Immature natural killer cell (primary cell): ENCODE data around the gene USP54. TPM values are rescaled to one million over a fixed set of nuclear protein-coding genes. Genes with fewer than 3 reads are reported as not detected.
A peak's percentile ranks its signal among the peaks of the same experiment; 100 is the strongest.

Source experiments
- DNase-seq, 3 donors: peaks; one replicate each; pipeline ENCODE4 v3.0.0; 2022; ENCODE audit warnings: mixed read lengths in 1 of 3
- H3K27ac Mint-ChIP-seq, 6 donors: one replicate each; pipeline ENCODE4 v1.8.0; 2020; ENCODE audit warnings: mixed read lengths in 6 of 6, mild to moderate bottlenecking in 5 of 6, inconsistent platforms in 4 of 6, moderate library complexity in 3 of 6
- H3K27me3 Mint-ChIP-seq, 3 donors: one replicate each; pipeline ENCODE4 v1.8.0; 2020 to 2021; ENCODE audit warnings: low read depth in 3 of 3, mild to moderate bottlenecking in 3 of 3, mixed read lengths in 3 of 3, moderate library complexity in 3 of 3, inconsistent platforms in 1 of 3
- H3K36me3 Mint-ChIP-seq, 3 donors: one replicate each; pipeline ENCODE4 v1.8.0; 2020; ENCODE audit warnings: mixed read lengths in 3 of 3, inconsistent platforms in 2 of 3, mild to moderate bottlenecking in 2 of 3
- H3K4me1 Mint-ChIP-seq, 2 donors: one replicate each; pipeline ENCODE4 v1.8.0; 2020; ENCODE audit warnings: inconsistent platforms in 2 of 2, mild to moderate bottlenecking in 2 of 2, mixed read lengths in 2 of 2, moderate library complexity in 1 of 2
- H3K4me3 Mint-ChIP-seq, 5 donors: one replicate each; pipeline ENCODE4 v1.8.0; 2020; ENCODE audit warnings: mild to moderate bottlenecking in 5 of 5, mixed read lengths in 5 of 5, inconsistent platforms in 3 of 5, moderate library complexity in 3 of 5
- H3K9me3 Mint-ChIP-seq, 6 donors: one replicate each; pipeline ENCODE4 v1.8.0; 2020; ENCODE audit warnings: mild to moderate bottlenecking in 6 of 6, mixed read lengths in 6 of 6, inconsistent platforms in 4 of 6, moderate library complexity in 3 of 6
- polyA plus RNA-seq, 3 donors: library from polyadenylated mRNA; unstranded; fragments of 300-500 nt; fragmentation: Illumina TruSeq; gene quantifications; one replicate each; pipeline ENCODE4 v1.2.3, GENCODE V29; 2021

The USP54 gene
- polyA plus RNA-seq, 3 donors from 2014 or later: 0.48 to 1.6 TPM; not detected in 1

DNA sequence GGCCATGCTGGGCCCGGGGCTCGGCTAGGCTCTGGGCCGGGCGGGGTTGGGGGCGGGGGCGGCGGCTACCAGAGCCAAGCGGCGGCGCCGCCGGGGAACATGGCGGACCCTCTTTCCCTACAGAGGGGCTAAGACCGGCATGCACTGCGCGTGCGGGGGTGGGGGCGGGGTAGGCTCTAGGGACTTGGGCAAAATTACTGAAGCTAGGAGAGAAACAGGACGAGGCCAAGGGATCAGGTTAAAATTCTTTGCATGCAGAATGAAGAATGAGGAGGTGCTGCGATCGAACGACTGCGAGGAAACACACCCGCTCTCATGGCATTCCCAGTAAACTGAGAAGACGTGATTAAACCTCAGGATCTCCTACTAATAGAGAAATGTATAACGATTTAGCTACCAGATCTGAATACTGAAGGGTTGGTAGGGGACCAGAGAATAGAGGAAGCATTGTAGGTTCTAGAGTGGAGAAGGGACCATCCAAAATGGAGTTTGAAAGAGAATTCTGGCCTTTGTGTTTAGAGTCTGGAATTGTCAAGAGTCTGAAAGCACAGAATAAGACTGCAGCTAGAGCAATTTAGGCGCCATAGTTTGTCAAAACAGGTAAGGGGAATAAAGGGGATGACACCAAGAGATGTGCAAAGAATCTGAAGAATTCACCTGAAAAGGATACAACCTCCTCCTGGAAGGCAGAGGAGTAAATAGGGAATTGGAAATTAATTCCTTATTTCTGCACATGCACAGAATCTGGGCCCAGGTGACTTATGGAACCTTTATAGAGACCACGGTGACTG, 95.1 kb downstream of the USP54 start, which contains the start of gene PPP3CB:
TSS of gene PPP3CB (minus strand) at position 141 of the 791 bp plus-strand sequence. CDS start at position 6, 135 bp downstream.
- H3K27ac Mint-ChIP-seq: peak within 1 kb of the TSS; percentile 82 to 98 (median 97)
- peaks cover 43 to 55% of the 10 kb centered on the region in 2 donors for H3K4me1 Mint-ChIP-seq
- peaks cover 2 to 11% (median 3%) of the 10 kb centered on the region in 3 donors for H3K27me3 Mint-ChIP-seq
- DNase-seq: peak; percentile 79 to 84 (median 83)
- H3K36me3 Mint-ChIP-seq: peaks cover 0 to 6% (median 0%) of the 10 kb centered on the region in 3 donors
- H3K9me3 Mint-ChIP-seq: no peaks in the 10 kb centered on the region
- H3K4me3 Mint-ChIP-seq: peak within 1 kb of the TSS; percentile 94 to 99 (median 97)

- peaks cover 2 to 11% (median 3%) of the 10 kb centered on the region in 3 donors for H3K27me3 Mint-ChIP-seq
- DNase-seq: peak; percentile 90 to 91 (median 91)
- peaks cover 0 to 3% (median 0%) of the 10 kb centered on the region in 3 donors for H3K36me3 Mint-ChIP-seq
- H3K4me1 Mint-ChIP-seq: peaks cover 45 to 56% of the 10 kb centered on the region in 2 donors
- H3K27ac Mint-ChIP-seq: peak overlapping the region; percentile 82 to 98 (median 97)
- peak overlapping the region; percentile 93 to 99 (median 95) for H3K4me3 Mint-ChIP-seq
- H3K9me3 Mint-ChIP-seq: no peaks in the 10 kb centered on the region
Measured at GRCh38 chr10:73495226-73495883, 95.8 kb downstream of the USP54 start.

DNA sequence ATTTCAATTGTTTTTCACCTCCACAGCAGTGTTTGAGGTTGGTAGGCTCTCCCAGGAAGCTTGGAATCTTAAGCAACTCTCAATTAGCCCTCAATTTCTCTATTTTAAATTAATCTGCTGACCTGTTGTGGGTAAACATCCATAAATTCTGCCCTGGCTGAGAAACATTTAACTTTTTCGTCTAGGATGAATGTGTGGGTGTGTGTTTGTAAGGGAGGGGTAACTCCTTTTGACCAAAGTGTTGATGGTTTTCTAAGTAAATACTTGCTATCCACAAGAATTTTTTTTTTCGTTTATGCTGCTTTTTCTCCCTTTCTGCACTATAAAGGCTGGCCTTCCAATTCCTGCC, 96.3 kb downstream of the USP54 start:
- no peak for DNase-seq
- no peaks in the 10 kb centered on the region for H3K9me3 Mint-ChIP-seq
- H3K4me1 Mint-ChIP-seq: peaks cover 48 to 61% of the 10 kb centered on the region in 2 donors
- H3K4me3 Mint-ChIP-seq: peak overlapping the region; percentile 93 to 99 (median 95)
- H3K27me3 Mint-ChIP-seq: peaks cover 2 to 11% (median 3%) of the 10 kb centered on the region in 3 donors
- H3K27ac Mint-ChIP-seq: peak overlapping the region; percentile 82 to 98 (median 97)
- peaks cover 0 to 3% (median 0%) of the 10 kb centered on the region in 3 donors for H3K36me3 Mint-ChIP-seq

GRCh38 chr10:73494213-73494612, 96.9 kb downstream of the USP54 start:
- Mint-ChIP-seq H3K9me3 (no peaks in the 10 kb centered on the region), H3K4me3 (peak overlapping the region; percentile 65 to 85 (median 72)), H3K27ac (peak overlapping the region; percentile 80 to 91 (median 86)), H3K4me1 (peaks cover 52 to 67% of the 10 kb centered on the region in 2 donors), H3K36me3 (peaks cover 0 to 3% (median 0%) of the 10 kb centered on the region in 3 donors), H3K27me3 (peaks cover 2 to 11% (median 3%) of the 10 kb centered on the region in 3 donors)
- DNase-seq: no peak

DNA sequence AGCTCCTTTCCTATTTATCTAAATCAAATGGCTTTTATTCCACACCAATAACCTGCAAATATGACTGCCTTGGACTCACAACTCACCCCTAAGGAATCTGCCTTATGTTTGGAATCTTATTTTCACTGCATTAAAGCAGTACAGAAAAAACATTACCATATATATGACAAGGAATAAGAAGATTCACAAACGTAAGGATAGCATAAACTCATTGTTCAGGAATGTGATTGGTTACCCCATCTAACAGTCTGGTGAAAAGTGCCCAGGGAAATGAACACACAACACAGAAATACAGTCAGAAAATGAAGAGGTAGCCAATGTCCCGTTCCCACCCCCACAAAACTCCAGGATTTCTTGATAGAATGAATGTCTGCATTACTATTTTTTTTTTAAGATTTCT, 97.4 kb downstream of the USP54 start:
- peak overlapping the region; percentile 80 to 91 (median 86) for H3K27ac Mint-ChIP-seq
- no peaks in the 10 kb centered on the region for H3K9me3 Mint-ChIP-seq
- H3K4me1 Mint-ChIP-seq: peaks cover 55 to 72% of the 10 kb centered on the region in 2 donors
- DNase-seq: no peak
- H3K27me3 Mint-ChIP-seq: peaks cover 2 to 11% (median 3%) of the 10 kb centered on the region in 3 donors
- peaks cover 0 to 4% (median 3%) of the 10 kb centered on the region in 3 donors for H3K36me3 Mint-ChIP-seq
- peak overlapping the region; percentile 65 to 85 (median 72) for H3K4me3 Mint-ChIP-seq

DNA sequence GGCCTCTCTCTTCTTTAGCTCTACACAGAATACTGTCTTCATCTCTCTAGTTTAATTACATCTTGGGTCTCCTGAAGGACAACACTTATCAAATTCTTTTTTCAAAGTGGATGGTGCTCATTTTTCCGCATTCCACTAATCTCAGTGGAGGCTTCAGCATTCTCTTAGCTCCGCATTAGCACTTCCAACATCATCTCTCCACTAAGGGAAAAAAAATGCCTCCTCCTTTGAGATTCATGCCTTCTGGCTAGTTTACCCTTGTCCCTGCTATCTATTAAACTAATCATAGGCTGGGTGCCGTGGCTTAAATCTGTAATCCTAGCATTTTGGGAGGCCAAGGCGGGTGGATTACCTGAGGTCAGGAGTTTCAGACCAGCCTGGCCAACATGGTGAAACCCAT, 104.5 kb downstream of the USP54 start:
- peaks cover 25 to 57% of the 10 kb centered on the region in 2 donors for H3K4me1 Mint-ChIP-seq
- H3K36me3 Mint-ChIP-seq: peaks cover 4 to 15% (median 12%) of the 10 kb centered on the region in 3 donors

GRCh38 chr10:73485320-73485719, 105.8 kb downstream of the USP54 start:
- no peaks in the 10 kb centered on the region for H3K9me3 Mint-ChIP-seq
- no peaks in the 10 kb centered on the region for H3K27me3 Mint-ChIP-seq
- peaks cover 24 to 60% of the 10 kb centered on the region in 2 donors for H3K4me1 Mint-ChIP-seq
- DNase-seq: no peak
- peaks cover 4 to 15% (median 12%) of the 10 kb centered on the region in 3 donors for H3K36me3 Mint-ChIP-seq
- H3K27ac Mint-ChIP-seq: peak overlapping the region in 2 of 6 donors; percentile 11 to 37
- no peak overlapping the region for H3K4me3 Mint-ChIP-seq

More for the DNA sequence above, 104.5 kb downstream of the USP54 start:
- Mint-ChIP-seq H3K27me3 (no peaks in the 10 kb centered on the region), H3K9me3 (no peaks in the 10 kb centered on the region), H3K4me3 (no peak overlapping the region), H3K27ac (peak overlapping the region in 3 of 6 donors; percentile 2 to 36 (median 12))
- DNase-seq: no peak

GRCh38 chr10:73480158-73480557, 111.0 kb downstream of the USP54 start:
- DNase-seq: no peak
- H3K4me1 Mint-ChIP-seq: peaks cover 9 to 46% of the 10 kb centered on the region in 2 donors
- H3K9me3 Mint-ChIP-seq: no peaks in the 10 kb centered on the region

DNA sequence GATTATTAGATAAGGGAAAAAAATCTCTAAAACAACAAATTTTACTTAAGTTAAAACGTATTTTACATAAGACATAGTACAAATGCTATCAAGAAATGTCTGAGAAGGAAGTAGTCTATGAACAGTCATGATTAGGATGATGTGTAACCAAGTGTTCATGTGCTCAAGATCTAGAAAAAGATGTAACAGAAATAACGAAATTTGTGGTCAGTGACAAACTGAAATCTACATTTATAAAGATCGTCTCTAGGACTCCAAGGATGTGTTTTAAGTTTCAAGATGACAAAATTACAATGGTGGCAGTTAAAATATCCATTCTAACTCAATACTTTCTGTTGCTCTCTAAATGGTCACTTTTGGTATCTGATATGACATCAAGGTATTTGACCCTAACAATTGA, 112.5 kb downstream of the USP54 start:
- H3K4me1 Mint-ChIP-seq: peaks cover 9 to 42% of the 10 kb centered on the region in 2 donors
- peak overlapping the region in 5 of 6 donors; percentile 8 to 65 (median 30) for H3K27ac Mint-ChIP-seq
- H3K36me3 Mint-ChIP-seq: peaks cover 16 to 30% (median 20%) of the 10 kb centered on the region in 3 donors
- H3K4me3 Mint-ChIP-seq: no peak overlapping the region
- no peak for DNase-seq
- no peaks in the 10 kb centered on the region for H3K27me3 Mint-ChIP-seq
- H3K9me3 Mint-ChIP-seq: no peaks in the 10 kb centered on the region

More at GRCh38 chr10:73480158-73480557, 111.0 kb downstream of the USP54 start:
- Mint-ChIP-seq H3K4me3 (peak overlapping the region in 1 of 5 donors; percentile 49), H3K27ac (no peak overlapping the region), H3K27me3 (no peaks in the 10 kb centered on the region), H3K36me3 (peaks cover 12 to 25% (median 12%) of the 10 kb centered on the region in 3 donors)

DNA sequence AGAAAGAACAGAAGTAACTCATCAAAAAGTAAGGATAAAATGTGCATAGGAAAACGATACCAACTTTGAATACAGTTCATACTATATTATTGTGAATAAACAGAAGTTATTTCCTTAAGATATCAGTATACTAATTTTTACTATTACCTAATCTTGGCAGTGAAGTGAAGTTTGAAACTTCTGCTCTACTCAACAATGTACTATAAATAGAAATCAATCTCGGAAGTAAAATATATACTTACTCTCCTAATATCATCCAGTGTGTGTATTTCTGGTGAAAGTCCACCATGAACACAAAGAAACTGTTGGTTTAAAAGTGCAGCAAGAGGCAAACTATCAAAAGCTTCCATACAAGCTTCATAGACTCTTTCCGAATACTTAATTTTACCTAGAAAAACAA, 119.9 kb downstream of the USP54 start:
- Mint-ChIP-seq H3K27ac (no peak overlapping the region), H3K4me1 (peaks cover 5 to 20% of the 10 kb centered on the region in 2 donors), H3K36me3 (peaks cover 30 to 45% (median 40%) of the 10 kb centered on the region in 3 donors), H3K4me3 (no peak overlapping the region), H3K9me3 (no peaks in the 10 kb centered on the region), H3K27me3 (peaks cover 0 to 2% (median 0%) of the 10 kb centered on the region in 3 donors)
- no peak for DNase-seq

GRCh38 chr10:73469579-73469978, 121.6 kb downstream of the USP54 start:
- Mint-ChIP-seq H3K36me3 (peaks cover 24 to 48% (median 36%) of the 10 kb centered on the region in 3 donors), H3K4me3 (no peak overlapping the region), H3K27ac (peak overlapping the region in 3 of 6 donors; percentile 4 to 24 (median 24)), H3K4me1 (peaks cover 5 to 23% of the 10 kb centered on the region in 2 donors), H3K27me3 (peaks cover 0 to 2% (median 0%) of the 10 kb centered on the region in 3 donors), H3K9me3 (no peaks in the 10 kb centered on the region)
- no peak for DNase-seq

- Mint-ChIP-seq H3K9me3 (no peaks in the 10 kb centered on the region), H3K27me3 (peaks cover 0 to 2% (median 0%) of the 10 kb centered on the region in 3 donors), H3K4me1 (peaks cover 5 to 28% of the 10 kb centered on the region in 2 donors), H3K36me3 (peaks cover 22 to 52% (median 39%) of the 10 kb centered on the region in 3 donors), H3K27ac (peak overlapping the region in 3 of 6 donors; percentile 14 to 62 (median 41)), H3K4me3 (peak overlapping the region in 1 of 5 donors; percentile 51)
- DNase-seq: no peak
Measured at GRCh38 chr10:73467206-73467605, 123.9 kb downstream of the USP54 start.

DNA sequence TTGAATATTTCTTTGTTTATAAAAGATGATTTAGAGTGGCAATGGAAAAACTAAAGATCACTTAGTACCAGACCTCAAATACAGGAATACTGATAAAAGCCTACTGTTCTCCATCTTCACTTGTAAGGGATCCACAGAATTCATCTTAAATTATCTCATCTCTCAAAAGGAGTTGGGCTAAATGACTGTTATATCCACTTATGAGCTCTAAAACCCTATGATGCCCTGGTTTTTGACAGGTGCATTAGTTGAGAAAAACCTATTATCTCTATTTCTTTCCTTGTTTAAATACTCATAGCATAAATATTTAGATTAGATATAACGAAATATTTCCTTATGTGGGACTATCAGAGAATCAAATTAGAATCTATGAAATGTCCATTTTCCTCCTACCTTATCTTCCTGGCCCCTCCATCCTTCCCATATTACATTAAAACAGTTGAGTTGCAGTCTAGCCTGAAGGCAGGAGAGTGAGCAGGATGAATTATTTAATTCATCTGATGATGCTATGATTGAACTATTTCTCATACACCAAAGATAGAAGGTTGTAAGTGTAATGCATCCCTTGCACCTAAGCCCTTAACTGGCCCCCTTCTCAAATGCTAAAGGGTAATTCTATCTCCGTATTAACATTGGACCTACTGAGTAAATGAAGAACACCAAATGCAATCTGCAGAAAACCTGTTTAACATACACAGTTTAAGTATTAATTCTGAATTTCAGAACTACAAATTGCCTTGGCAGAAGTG, 125.0 kb downstream of the USP54 start:
- Mint-ChIP-seq H3K36me3 (peaks cover 18 to 48% (median 37%) of the 10 kb centered on the region in 3 donors), H3K9me3 (no peaks in the 10 kb centered on the region), H3K4me1 (peaks cover 5 to 28% of the 10 kb centered on the region in 2 donors), H3K4me3 (no peak overlapping the region), H3K27ac (peak overlapping the region in 3 of 6 donors; percentile 40 to 53 (median 43)), H3K27me3 (peaks cover 0 to 2% (median 0%) of the 10 kb centered on the region in 3 donors)
- DNase-seq: no peak
